Prostate gland (tissue), 2 donors: Measurements from ENCODE around the gene FAF1.

ENCODE experiments used
- CTCF ChIP-seq, 4 experiments: fragments of 200-600 bp in 2 of 4; fragments of 450-650 bp in 2 of 4; sonication (generic) in 2 of 4; IDR thresholded peaks; 1 replicate in 3 of 4; 2 replicates in 1 of 4; pipeline ENCODE4 v1.5.1; 2016 to 2019; ENCODE audit warnings: antibody characterized with exemption in 4 of 4, mild to moderate bottlenecking in 2 of 4, moderate library complexity in 2 of 4
- POLR2A ChIP-seq: fragments of 450-650 bp; IDR thresholded peaks from one replicate; pipeline ENCODE4 v1.6.1; 2016; ENCODE audit warnings: antibody characterized with exemption, mild to moderate bottlenecking
- POLR2AphosphoS5 ChIP-seq: sonication (generic); formaldehyde crosslinking; IDR thresholded peaks from one replicate; pipeline ENCODE4 v1.6.1; 2017; ENCODE audit warnings: antibody characterized with exemption

DNA sequence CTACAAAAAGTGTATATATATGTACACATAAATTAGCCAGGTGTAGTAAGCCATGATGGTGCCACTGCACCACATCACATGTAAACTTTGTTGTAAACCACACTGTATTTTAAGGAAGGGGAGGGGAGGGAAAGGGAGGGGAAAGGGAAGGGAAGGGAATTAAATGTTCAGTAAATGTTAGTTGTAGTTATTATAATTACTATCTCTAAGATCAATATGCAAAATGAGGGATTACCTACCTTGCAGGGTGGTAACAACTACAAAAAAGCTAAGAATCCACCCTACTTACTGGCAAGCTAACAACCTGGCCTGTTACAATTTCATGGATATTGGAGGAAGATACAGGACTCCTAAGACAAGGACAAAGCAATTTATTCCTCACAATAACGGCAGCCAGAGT, 17.7 kb downstream of the FAF1 start:
- TF ChIP-seq CTCF (IDR thresholded peaks at IDR 0.05) = no peak
- TF ChIP-seq POLR2A = no peak
- TF ChIP-seq POLR2AphosphoS5 = no peak
